Psoas muscle (tissue), 8 donors: Measurements from ENCODE around the gene PCDHGA12. TPM values are rescaled to one million over a fixed set of nuclear protein-coding genes. Genes with fewer than 3 reads are reported as not detected.
"Not testable (repeated sequence)": the region's sequence is repeated elsewhere in the genome, so short reads cannot be mapped to it uniquely, and the experiment has no call there.

Source experiments
- ATAC-seq, 4 donors: fragments of 200-7000 bp; cut with Tn5 transposase; one replicate each; pipeline ENCODE4 v1.9.1; 2020; ENCODE audit warnings: moderate library complexity in 3 of 4, mild to moderate bottlenecking in 2 of 4
- DNase-seq, 2 donors: peaks; one replicate each; pipeline ENCODE4 v3.0.0-alpha.2; 2020
- H3K27ac ChIP-seq: fragments of 200-600 bp; one replicate; pipeline ENCODE4 v1.8.0; 2022
- H3K27me3 ChIP-seq, 3 donors: fragments of 200-600 bp in 1 of 3; one replicate each; pipeline versions ENCODE4 v1.6.1 to v1.8.0; 2013 to 2022; ENCODE audit warnings: low read length in 2 of 3, mild to moderate bottlenecking in 2 of 3, moderate library complexity in 1 of 3; ENCODE audit not compliant: insufficient read depth in 3 of 3
- H3K36me3 ChIP-seq, 2 donors: fragments of 200-600 bp in 1 of 2; one replicate each; pipeline versions ENCODE4 v1.6.1 to v1.8.0; 2013 to 2022; ENCODE audit warnings: low read depth in 1 of 2, mild to moderate bottlenecking in 1 of 2, moderate library complexity in 1 of 2; ENCODE audit not compliant: insufficient read depth in 1 of 2
- H3K4me1 ChIP-seq: fragments of 200-600 bp; one replicate; pipeline ENCODE4 v1.8.0; 2022
- H3K4me3 ChIP-seq: fragments of 200-600 bp; one replicate; pipeline ENCODE4 v1.8.0; 2022; ENCODE audit warnings: mild to moderate bottlenecking
- H3K9me3 ChIP-seq: fragments of 200-600 bp; one replicate; pipeline ENCODE4 v1.8.0; 2022
- WGBS, 3 donors: extraction: QIAGEN DNeasy Blood & Tissue Kit; methylation state at CpG; one replicate each; pipeline versions ENCODE4 v1.1.6 to v1.1.7; 2013; 5-methylcytosine and 5-hydroxymethylcytosine counted together
- intact Hi-C, 2 donors: fragments of 100-400 bp; cut with DNase I; formaldehyde crosslinking; loops; one replicate each; pipeline versions ENCODE4 v1.11.0 to v1.14.2; 2022
- polyA plus RNA-seq, 3 donors: library from polyadenylated mRNA; stranded (reverse); fragments of 200-250 nt; gene quantifications; one replicate each; pipeline ENCODE4 v1.2.3, GENCODE V29; 2013
- total RNA-seq, 4 donors: library from RNA; stranded (reverse); fragmentation: NEBNext Ultra II Directional in 2 of 4; extraction: Animal tissue kit (Norgen Biotek cat#: 25700) in 2 of 4; gene quantifications; one replicate each; pipeline versions ENCODE4 v1.2.1 to v1.2.4, GENCODE V29; 2021 to 2023
- TF ChIP-seq, protein P1 (sequence below): fragments of 200-600 bp; IDR thresholded peaks from one replicate; pipeline ENCODE4 v1.8.0; 2022; ENCODE audit warnings: antibody characterized with exemption
- donor health status: healthy with polysubstance abuse.
- donor health status: DM: no; HTN: no; CAD: no; lungs with moderate emphysema.
- donor health status: Bipolar disorder and iron deficiency.
- donor health status: healthy.
- donor health status: DM: yes; HTN: yes; CAD: no.
- donor health status: DM: no; HTN: no; CAD: no.
- donor health status: DM: no; HTN: no; CAD: no.
- donor health status: DM: yes; HTN: yes; CAD: no.

Gene PCDHGA12
- total and polyA plus RNA-seq, 7 donors = 0.38 to 6.9 (median 2.6) TPM

DNA sequence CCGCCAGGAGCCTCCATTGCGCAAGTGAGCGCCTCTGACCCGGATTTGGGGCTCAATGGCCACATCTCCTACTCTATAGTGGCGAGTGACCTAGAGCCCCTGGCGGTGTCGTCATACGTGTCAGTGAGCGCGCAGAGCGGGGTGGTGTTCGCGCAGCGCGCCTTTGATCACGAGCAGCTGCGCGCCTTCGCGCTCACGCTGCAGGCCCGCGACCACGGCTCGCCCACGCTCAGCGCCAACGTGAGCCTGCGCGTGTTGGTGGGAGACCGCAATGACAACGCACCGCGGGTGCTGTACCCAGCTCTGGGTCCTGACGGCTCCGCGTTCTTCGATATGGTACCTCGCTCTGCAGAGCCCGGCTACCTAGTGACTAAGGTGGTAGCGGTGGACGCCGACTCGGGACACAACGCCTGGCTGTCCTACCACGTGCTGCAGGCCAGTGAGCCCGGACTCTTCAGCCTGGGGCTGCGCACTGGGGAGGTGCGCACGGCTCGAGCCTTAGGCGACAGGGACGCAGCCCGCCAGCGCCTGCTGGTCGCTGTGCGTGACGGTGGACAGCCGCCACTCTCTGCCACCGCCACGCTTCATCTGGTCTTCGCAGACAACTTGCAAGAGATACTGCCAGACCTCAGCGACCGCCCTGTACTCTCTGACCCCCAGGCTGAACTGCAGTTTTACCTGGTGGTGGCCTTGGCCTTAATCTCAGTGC, 20.6 kb upstream of the PCDHGA12 start:
- Histone ChIP-seq H3K4me3 (peak overlapping the region; percentile 62), H3K36me3 (no peaks in the 10 kb centered on the region), H3K27me3 (peaks cover 0 to 18% (median 2%) of the 10 kb centered on the region in 3 donors), H3K27ac (no peak overlapping the region), H3K9me3 (peaks cover 7% of the 10 kb centered on the region), H3K4me1 (no peaks in the 10 kb centered on the region)
- WGBS, 3 donors = 33 to 39% (median 39%) methylated on average over 64 of the region's 64 CpGs
- DNase-seq = no peak
- intact Hi-C loops = no loop called here
- ATAC-seq = no peak
- TF ChIP-seq, protein P1, sequence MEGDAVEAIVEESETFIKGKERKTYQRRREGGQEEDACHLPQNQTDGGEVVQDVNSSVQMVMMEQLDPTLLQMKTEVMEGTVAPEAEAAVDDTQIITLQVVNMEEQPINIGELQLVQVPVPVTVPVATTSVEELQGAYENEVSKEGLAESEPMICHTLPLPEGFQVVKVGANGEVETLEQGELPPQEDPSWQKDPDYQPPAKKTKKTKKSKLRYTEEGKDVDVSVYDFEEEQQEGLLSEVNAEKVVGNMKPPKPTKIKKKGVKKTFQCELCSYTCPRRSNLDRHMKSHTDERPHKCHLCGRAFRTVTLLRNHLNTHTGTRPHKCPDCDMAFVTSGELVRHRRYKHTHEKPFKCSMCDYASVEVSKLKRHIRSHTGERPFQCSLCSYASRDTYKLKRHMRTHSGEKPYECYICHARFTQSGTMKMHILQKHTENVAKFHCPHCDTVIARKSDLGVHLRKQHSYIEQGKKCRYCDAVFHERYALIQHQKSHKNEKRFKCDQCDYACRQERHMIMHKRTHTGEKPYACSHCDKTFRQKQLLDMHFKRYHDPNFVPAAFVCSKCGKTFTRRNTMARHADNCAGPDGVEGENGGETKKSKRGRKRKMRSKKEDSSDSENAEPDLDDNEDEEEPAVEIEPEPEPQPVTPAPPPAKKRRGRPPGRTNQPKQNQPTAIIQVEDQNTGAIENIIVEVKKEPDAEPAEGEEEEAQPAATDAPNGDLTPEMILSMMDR = no peak

DNA sequence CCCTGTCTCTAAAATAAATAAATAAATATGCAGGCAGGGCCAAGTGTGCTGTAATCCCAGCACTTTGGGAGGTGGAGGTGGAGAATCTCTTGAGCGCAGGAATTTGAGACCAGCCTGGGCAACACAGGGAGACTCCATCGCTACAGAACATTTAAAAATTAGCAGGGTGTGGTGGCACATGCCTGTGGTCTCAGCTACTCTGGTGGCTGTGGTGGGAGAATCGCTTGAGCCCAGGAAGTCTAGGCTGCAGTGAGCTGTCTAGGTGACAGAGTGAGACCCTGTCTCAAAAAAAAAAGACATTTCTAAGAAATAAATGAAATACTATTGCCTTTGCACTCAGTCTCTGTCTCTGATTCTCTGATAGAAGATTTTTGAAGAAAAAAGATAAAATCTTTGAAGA, 18.7 kb upstream of the PCDHGA12 start:
- no peaks in the 10 kb centered on the region for H3K36me3 ChIP-seq
- ATAC-seq (no peak), DNase-seq (no peak)
- H3K4me3 ChIP-seq = peak overlapping the region; percentile 62
- H3K27ac ChIP-seq = no peak overlapping the region
- intact Hi-C loops = no loop called here
- TF ChIP-seq, protein P1 = no peak
- 69 to 74% (median 69%) methylated on average over 3 of the region's 3 CpGs for WGBS, 3 donors
- H3K27me3 ChIP-seq = peaks cover 0 to 22% (median 0%) of the 10 kb centered on the region in 3 donors
- H3K4me1 ChIP-seq = no peaks in the 10 kb centered on the region
- H3K9me3 ChIP-seq = peaks cover 7% of the 10 kb centered on the region

DNA sequence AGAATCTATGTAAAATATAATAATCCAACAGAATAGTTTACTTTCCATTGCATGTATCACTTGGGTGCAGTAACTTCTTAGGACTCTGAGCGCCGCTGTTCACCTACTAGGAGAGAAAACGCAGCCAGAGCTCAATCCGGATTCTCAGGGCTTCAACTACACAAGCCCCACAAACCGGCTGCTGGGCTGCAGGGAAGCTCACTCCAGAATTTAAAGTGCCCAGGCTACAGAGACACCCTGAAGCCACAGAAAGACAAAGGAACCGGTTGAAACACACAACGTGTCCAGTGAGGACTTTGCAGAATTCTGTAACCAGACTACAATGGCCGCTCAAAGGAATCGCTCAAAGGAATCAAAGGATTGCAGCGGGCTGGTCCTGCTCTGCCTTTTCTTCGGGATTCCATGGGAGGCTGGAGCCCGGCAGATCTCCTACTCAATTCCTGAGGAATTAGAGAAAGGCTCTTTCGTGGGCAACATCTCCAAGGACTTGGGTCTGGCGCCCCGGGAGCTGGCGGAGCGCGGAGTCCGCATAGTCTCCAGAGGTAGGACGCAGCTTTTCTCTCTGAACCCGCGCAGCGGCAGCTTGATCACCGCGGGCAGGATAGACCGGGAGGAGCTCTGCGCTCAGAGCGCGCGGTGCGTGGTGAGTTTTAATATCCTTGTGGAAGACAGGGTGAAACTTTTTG, 17.3 kb upstream of the PCDHGA12 start, which contains the start of gene PCDHGA10:
Gene PCDHGA10 (plus strand): TSS at position 134 of the 686 bp plus-strand sequence. CDS start 189 bp downstream, at position 323.
- 21 to 29% (median 26%) methylated on average over 31 of the region's 31 CpGs for WGBS, 3 donors
- peak within 1 kb of the TSS; percentile 62 for H3K4me3 ChIP-seq
- peaks cover 7% of the 10 kb centered on the region for H3K9me3 ChIP-seq
- DNase-seq (peak; percentile 43 to 69), ATAC-seq (peak; percentile 70 to 79 (median 75))
- H3K27me3 ChIP-seq = peaks cover 0 to 25% (median 0%) of the 10 kb centered on the region in 3 donors
- TF ChIP-seq, protein P1 = peak; percentile 70
- intact Hi-C loops = no loop called here
- no peaks in the 10 kb centered on the region for H3K4me1 ChIP-seq
- H3K27ac ChIP-seq = peak within 1 kb of the TSS; percentile 10
- H3K36me3 ChIP-seq = no peaks in the 10 kb centered on the region

DNA sequence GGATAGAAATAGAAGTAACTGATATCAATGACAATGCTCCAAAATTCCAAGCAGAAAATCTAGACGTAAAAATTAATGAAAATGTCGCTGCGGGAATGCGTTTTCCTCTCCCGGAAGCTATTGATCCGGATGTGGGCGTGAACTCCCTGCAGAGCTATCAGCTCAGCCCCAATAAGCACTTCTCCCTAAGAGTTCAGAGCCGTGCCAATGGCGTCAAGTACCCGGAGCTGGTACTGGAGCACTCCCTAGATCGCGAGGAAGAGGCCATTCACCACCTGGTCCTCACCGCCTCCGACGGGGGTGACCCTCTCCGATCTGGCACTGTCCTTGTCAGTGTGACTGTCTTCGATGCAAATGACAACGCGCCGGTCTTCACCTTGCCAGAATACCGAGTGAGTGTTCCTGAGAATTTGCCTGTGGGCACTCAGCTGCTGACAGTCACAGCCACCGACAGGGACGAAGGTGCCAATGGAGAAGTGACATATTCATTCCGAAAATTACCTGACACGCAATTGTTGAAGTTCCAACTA, 16.7 kb upstream of the PCDHGA12 start:
- peak overlapping the region; percentile 60 for H3K4me3 ChIP-seq
- H3K4me1 ChIP-seq = no peaks in the 10 kb centered on the region
- peak; percentile 18 to 29 (median 22) for ATAC-seq
- H3K27ac ChIP-seq = no peak overlapping the region
- peaks cover 0 to 28% (median 0%) of the 10 kb centered on the region in 3 donors for H3K27me3 ChIP-seq
- 27 to 29% (median 29%) methylated on average over 25 of the region's 25 CpGs for WGBS, 3 donors
- DNase-seq = no peak
- peaks cover 7% of the 10 kb centered on the region for H3K9me3 ChIP-seq
- intact Hi-C loops = no loop called here
- TF ChIP-seq, protein P1 = no peak
- H3K36me3 ChIP-seq = no peaks in the 10 kb centered on the region

DNA sequence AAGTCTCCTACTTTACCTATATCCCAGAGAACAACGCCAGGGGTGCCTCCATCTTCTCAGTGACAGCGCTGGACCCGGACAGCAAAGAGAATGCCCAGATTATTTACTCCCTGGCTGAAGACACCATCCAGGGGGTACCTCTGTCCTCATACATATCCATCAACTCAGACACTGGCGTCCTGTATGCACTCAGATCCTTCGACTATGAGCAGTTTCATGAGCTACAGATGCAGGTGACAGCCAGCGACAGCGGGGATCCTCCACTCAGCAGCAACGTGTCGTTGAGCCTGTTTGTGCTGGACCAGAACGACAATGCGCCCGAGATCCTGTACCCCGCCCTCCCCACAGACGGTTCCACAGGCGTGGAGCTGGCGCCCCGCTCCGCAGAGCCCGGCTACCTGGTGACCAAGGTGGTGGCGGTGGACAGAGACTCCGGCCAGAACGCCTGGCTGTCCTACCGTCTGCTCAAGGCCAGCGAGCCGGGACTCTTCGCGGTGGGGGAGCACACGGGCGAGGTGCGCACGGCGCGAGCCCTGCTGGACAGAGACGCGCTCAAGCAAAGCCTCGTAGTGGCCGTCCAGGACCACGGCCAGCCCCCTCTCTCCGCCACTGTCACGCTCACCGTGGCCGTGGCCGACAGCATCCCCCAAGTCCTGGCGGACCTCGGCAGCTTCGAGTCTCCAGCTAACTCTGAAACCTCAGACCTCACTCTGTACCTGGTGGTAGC, 15.6 kb upstream of the PCDHGA12 start:
- not testable (repeated sequence) for H3K27ac ChIP-seq, H3K36me3 ChIP-seq, ATAC-seq, DNase-seq, H3K4me1 ChIP-seq, H3K9me3 ChIP-seq
- whole genome bisulfite sequencing, 3 donors = 43 to 53% (median 47%) methylated on average over 38 to 46 of the region's 46 CpGs
- Histone ChIP-seq H3K27me3 (peaks cover 0 to 27% (median 3%) of the 10 kb centered on the region in 3 donors), H3K4me3 (peak overlapping the region; percentile 8)
- intact Hi-C loops = loop anchor here (5.0 kb wide), 2 partner anchors 143 to 148 kb away; no protein-coding TSS in a partner anchor

DNA sequence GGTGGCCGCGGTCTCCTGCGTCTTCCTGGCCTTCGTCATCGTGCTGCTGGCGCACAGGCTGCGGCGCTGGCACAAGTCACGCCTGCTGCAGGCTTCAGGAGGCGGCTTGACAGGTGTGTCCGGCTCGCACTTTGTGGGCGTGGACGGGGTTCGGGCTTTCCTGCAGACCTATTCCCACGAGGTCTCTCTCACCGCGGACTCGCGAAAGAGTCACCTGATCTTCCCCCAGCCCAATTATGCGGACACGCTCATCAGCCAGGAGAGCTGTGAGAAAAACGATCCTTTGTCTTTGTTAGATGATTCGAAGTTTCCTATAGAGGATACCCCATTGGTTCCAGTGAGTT, 15.1 kb upstream of the PCDHGA12 start:
- peaks cover 0 to 31% (median 4%) of the 10 kb centered on the region in 3 donors for H3K27me3 ChIP-seq
- not testable (repeated sequence) for DNase-seq, H3K9me3 ChIP-seq, ATAC-seq, H3K36me3 ChIP-seq, H3K27ac ChIP-seq, H3K4me1 ChIP-seq
- H3K4me3 ChIP-seq = peak overlapping the region; percentile 8
- intact Hi-C loops = loop anchor here (5.0 kb wide), 2 partner anchors 142 to 147 kb away; no protein-coding TSS in a partner anchor
- 31 to 44% (median 38%) methylated on average over 24 of the region's 24 CpGs for WGBS, 3 donors
